ENCODE data around the gene IHH. TPM values are rescaled to one million over a fixed set of nuclear protein-coding genes. Genes with fewer than 3 reads are reported as not detected.

IHH gene
- total and polyA plus RNA-seq, 5 experiments from 2014 or later: not detected

DNA sequence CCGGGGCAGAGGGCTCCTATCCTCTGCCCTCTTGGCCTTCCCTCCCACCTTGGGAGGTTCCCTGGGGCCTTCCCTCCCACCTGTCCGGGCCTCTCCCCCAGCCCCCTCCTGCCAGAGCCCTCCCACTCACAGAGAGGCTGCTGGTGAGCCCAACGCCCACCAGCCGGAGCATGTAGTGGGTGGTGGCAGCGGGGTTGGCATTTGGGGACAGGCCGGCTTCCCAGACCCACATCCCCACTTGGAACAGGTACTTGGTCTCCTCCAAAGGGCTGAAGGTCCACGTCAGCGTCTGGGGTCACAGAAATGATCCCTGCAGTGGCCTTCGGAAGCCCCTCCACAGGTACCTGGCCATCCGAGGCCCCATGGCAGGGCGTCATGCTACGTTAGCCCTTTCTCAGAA lies 38.7 kb downstream of the IHH start:
- DNase-seq: no peak
- POLR2A ChIA-PET: no interaction called here
- no peak overlapping the region for H3K4me3 Mint-ChIP-seq
- no peaks in the 10 kb centered on the region for H3K4me1 Mint-ChIP-seq
- no peak overlapping the region for H3K27ac Mint-ChIP-seq
- no peaks in the 10 kb centered on the region for H3K36me3 Mint-ChIP-seq
- H3K9me3 Mint-ChIP-seq: no peaks in the 10 kb centered on the region
- H3K27me3 Mint-ChIP-seq: peaks cover 0 to 20% (median 6%) of the 10 kb centered on the region in 5 donors
- ATAC-seq: no peak

GRCh38 chr2:219021591-219021990 lies 39.1 kb downstream of the IHH start:
- Mint-ChIP-seq H3K9me3 (no peaks in the 10 kb centered on the region), H3K27me3 (peaks cover 1 to 20% (median 9%) of the 10 kb centered on the region in 5 donors), H3K4me1 (no peaks in the 10 kb centered on the region), H3K36me3 (no peaks in the 10 kb centered on the region), H3K27ac (no peak overlapping the region), H3K4me3 (no peak overlapping the region)
- no peak for ATAC-seq
- no peak for DNase-seq
- POLR2A ChIA-PET: no interaction called here

DNA sequence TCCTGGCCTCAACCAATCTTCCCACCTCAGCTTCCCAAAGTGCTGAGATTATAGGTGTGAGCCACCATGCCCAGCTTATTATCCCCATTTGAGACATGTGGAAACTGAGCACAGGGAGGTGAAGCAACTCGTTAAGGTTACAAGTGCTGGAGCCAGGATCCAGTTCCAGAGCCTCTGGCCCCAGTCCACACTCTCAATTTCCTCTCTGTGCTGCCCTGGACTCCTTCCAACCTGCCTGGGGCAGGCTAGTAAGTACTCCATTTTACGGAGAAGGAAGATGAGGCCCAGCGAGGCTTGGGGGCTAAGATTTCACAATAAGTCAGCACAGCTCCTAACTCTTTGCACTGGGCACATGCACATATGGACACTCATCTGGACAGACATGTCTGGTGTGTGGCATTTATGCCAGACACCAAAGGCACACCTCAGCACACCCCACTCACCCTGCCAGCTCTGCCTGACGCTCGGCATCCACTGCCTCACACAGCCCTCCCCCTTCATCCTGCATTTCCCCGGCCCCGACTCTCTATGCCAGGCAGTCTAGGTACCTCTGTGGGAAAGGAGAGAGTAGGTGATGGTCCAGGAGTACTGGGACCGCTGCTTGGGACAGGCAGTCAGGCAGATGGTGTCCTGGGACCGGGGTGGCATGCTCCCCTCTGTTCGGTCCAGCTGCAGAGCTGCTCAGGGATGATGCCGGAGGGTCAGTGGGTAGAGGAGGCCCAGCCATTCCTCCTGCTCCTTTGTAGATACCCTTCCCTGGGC lies 39.9 kb downstream of the IHH start:
- H3K27ac Mint-ChIP-seq: no peak overlapping the region
- DNase-seq (no peak), ATAC-seq (no peak)
- H3K4me1 Mint-ChIP-seq: no peaks in the 10 kb centered on the region
- no peaks in the 10 kb centered on the region for H3K9me3 Mint-ChIP-seq
- peaks cover 2 to 20% (median 9%) of the 10 kb centered on the region in 5 donors for H3K27me3 Mint-ChIP-seq
- no peaks in the 10 kb centered on the region for H3K36me3 Mint-ChIP-seq
- H3K4me3 Mint-ChIP-seq: no peak overlapping the region
- POLR2A ChIA-PET: no interaction called here

DNA sequence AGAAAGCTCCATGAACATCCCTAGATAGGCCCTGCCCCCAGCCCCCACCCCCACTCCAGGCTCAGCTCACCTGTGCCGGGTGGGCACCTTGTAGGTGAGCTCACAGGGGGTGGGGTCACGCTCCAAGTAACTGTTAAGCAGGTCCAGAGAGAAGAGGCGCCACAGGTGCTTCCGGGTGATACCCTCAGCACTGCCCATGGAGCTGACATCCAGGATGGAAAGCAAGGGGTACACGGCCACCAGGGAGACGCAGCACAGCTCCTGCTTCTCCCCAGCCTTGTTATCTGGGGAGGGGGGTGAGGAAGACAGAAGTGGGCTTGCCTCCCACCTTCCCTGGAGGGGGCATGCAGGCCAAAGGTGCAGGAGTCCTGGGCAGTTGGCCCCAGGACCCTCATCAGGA lies 41.3 kb downstream of the IHH start:
- POLR2A ChIA-PET: no interaction called here
- ATAC-seq: no peak
- no peaks in the 10 kb centered on the region for H3K36me3 Mint-ChIP-seq
- H3K9me3 Mint-ChIP-seq: no peaks in the 10 kb centered on the region
- DNase-seq: peak in 1 of 10 donors; percentile 18
- no peak overlapping the region for H3K27ac Mint-ChIP-seq
- H3K4me1 Mint-ChIP-seq: no peaks in the 10 kb centered on the region
- H3K4me3 Mint-ChIP-seq: no peak overlapping the region
- peaks cover 2 to 26% (median 19%) of the 10 kb centered on the region in 5 donors for H3K27me3 Mint-ChIP-seq

DNA sequence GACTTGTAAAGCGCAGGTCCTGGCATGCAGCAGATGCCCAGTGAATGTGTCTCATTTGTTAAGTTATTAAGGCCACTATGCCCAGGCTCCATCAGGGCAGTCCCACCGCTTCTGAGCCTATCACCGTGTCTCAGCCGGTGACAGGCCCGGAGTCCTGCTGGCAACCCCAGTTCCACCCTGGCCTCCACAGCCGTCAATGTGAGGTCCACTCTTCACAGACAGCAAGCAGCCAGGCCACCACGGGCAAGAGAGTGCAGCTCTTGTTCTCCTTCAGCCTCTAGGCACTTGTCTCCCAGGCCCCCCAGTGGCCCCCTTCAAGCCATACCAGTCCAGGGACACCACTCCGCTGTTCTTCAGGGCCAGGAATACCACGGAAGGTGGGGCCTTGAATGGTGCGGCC lies 42.0 kb downstream of the IHH start:
- Mint-ChIP-seq H3K4me1 (no peaks in the 10 kb centered on the region), H3K27ac (no peak overlapping the region), H3K27me3 (peaks cover 2 to 32% (median 26%) of the 10 kb centered on the region in 5 donors), H3K36me3 (no peaks in the 10 kb centered on the region), H3K9me3 (no peaks in the 10 kb centered on the region), H3K4me3 (no peak overlapping the region)
- DNase-seq: peak in 1 of 10 donors; percentile 30
- no peak for ATAC-seq
- POLR2A ChIA-PET: no interaction called here

DNA sequence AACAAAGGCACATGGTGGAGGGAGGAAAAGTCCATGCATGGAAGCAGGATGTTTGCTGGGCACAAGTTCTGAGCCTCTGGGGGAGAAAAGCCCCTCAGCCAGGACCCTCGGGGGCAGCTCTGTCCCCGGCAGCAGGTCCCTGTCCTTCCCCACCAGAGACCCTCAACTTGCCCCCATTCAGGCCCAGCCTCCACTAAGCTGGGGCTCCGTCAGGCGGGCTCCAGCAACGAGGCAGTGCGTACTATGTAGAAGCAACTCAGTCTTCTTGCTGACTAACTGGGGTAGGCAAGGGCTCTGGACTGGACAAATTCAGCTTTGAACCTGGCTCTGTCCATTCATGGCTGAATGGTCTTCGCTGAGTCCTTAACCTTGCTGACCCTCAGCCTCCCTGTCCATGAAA lies 42.4 kb downstream of the IHH start:
- peak overlapping the region in 1 of 10 donors; percentile 49 for H3K27ac Mint-ChIP-seq
- peaks cover 2 to 35% (median 28%) of the 10 kb centered on the region in 5 donors for H3K27me3 Mint-ChIP-seq
- POLR2A ChIA-PET: no interaction called here
- DNase-seq (peak in 1 of 10 donors; percentile 31), ATAC-seq (no peak)
- no peak overlapping the region for H3K4me3 Mint-ChIP-seq
- H3K36me3 Mint-ChIP-seq: no peaks in the 10 kb centered on the region
- no peaks in the 10 kb centered on the region for H3K4me1 Mint-ChIP-seq
- no peaks in the 10 kb centered on the region for H3K9me3 Mint-ChIP-seq

DNA sequence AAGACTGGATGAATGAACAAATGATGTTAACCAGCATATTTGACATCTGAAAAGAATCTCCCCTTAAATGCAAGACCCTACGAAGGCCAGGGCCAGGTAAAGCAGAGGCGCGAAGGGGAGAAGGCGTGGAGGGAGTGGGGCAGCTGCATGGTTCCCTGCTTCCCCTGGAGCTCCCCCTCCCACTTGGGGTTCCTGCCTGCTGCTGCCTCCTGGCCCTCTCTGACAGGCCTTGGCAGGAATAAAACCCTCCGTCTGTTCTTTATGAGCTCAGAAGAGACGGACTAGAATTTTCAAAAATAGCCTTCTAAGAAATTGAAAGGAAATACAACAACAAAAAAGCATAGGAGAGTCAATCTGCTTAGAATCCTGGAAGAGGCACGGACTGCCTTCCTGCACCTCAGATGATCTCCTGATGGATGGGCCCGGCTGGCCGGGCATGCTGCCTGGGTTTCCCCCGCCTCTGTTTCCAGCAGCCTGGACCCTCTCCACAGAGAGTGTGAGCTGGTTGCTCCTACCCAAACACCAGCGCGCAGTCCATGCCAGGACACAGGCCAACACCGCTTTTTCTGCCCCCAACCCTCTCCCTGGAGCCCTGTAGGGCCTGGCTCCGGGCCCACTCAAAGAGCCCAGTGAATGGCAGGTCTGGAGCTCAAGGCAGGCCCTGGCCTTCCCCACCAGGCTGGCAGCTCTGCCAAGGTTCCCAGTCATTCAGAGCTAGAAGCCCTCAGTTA lies 43.4 kb downstream of the IHH start:
- Mint-ChIP-seq H3K36me3 (no peaks in the 10 kb centered on the region), H3K9me3 (no peaks in the 10 kb centered on the region), H3K27ac (no peak overlapping the region), H3K27me3 (peaks cover 0 to 40% (median 25%) of the 10 kb centered on the region in 5 donors), H3K4me3 (no peak overlapping the region), H3K4me1 (no peaks in the 10 kb centered on the region)
- ATAC-seq (no peak), DNase-seq (peak in 1 of 10 donors; percentile 42)
- POLR2A ChIA-PET: no interaction called here

- Mint-ChIP-seq H3K27ac (peak overlapping the region in 1 of 10 donors; percentile 31), H3K27me3 (peaks cover 0 to 40% (median 25%) of the 10 kb centered on the region in 5 donors), H3K4me1 (no peaks in the 10 kb centered on the region), H3K9me3 (no peaks in the 10 kb centered on the region), H3K36me3 (no peaks in the 10 kb centered on the region), H3K4me3 (no peak overlapping the region)
- ATAC-seq: no peak
- peak in 1 of 10 donors; percentile 49 for DNase-seq
- POLR2A ChIA-PET: no interaction called here
Observed at GRCh38 chr2:219016721-219017120, 44.0 kb downstream of the IHH start.

DNA sequence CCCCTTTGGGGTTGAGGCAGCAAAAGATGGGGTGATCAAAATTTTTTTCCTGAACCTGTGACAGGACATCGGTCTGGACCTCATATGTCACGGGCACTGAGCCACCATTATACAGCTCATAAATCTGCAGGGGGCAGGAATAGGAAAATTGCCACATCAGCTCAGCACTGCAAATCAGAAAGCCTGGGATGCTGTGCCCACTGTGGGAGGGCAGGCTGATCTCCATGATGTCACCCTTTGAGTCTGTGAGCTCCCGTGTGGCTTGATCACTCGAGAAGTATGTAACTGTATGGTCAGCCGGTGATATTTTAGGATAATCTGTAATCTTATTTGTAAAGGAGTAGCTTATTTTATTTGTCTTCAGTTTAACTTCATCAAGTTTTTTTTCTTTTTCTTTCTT lies 49.8 kb downstream of the IHH start:
- peaks cover 10 to 67% (median 36%) of the 10 kb centered on the region in 5 donors for H3K27me3 Mint-ChIP-seq
- DNase-seq (no peak), ATAC-seq (no peak)
- H3K9me3 Mint-ChIP-seq: no peaks in the 10 kb centered on the region
- POLR2A ChIA-PET: interaction anchor here (0.8 kb wide), 1 partner anchor 9 kb away, joined by 3 read pairs; no protein-coding TSS in a partner anchor
- H3K36me3 Mint-ChIP-seq: peaks cover 0 to 4% (median 0%) of the 10 kb centered on the region in 3 donors
- peaks cover 0 to 2% (median 0%) of the 10 kb centered on the region in 4 donors for H3K4me1 Mint-ChIP-seq
- H3K4me3 Mint-ChIP-seq: no peak overlapping the region
- no peak overlapping the region for H3K27ac Mint-ChIP-seq

GRCh38 chr2:219010162-219010756 lies 50.5 kb downstream of the IHH start:
- DNase-seq (no peak), ATAC-seq (peak; percentile 59 to 65)
- POLR2A ChIA-PET: interaction anchor here (0.8 kb wide), 1 partner anchor 8 kb away, joined by 3 read pairs; no protein-coding TSS in a partner anchor
- Mint-ChIP-seq H3K9me3 (no peaks in the 10 kb centered on the region), H3K4me3 (no peak overlapping the region), H3K36me3 (peaks cover 0 to 4% (median 0%) of the 10 kb centered on the region in 3 donors), H3K27me3 (peaks cover 10 to 72% (median 42%) of the 10 kb centered on the region in 5 donors), H3K27ac (no peak overlapping the region), H3K4me1 (peaks cover 0 to 2% (median 0%) of the 10 kb centered on the region in 4 donors)

- H3K4me3 Mint-ChIP-seq: no peak overlapping the region
- H3K4me1 Mint-ChIP-seq: peaks cover 0 to 2% (median 0%) of the 10 kb centered on the region in 4 donors
- ATAC-seq: no peak
Observed at GRCh38 chr2:219009294-219009693, 51.4 kb downstream of the IHH start.

More at GRCh38 chr2:219009294-219009693, 51.4 kb downstream of the IHH start:
- H3K9me3 Mint-ChIP-seq: no peaks in the 10 kb centered on the region
- POLR2A ChIA-PET: no interaction called here
- peaks cover 0 to 4% (median 0%) of the 10 kb centered on the region in 3 donors for H3K36me3 Mint-ChIP-seq
- DNase-seq: no peak
- peaks cover 15 to 72% (median 42%) of the 10 kb centered on the region in 5 donors for H3K27me3 Mint-ChIP-seq
- no peak overlapping the region for H3K27ac Mint-ChIP-seq

All from naive thymus-derived CD8-positive, alpha-beta T cell (primary cell).